HG03095 (cell line): Measurements from ENCODE around the gene SRA1.

Experiments used
- ATAC-seq: cut with Tn5 transposase; IDR thresholded peaks from one replicate; pipeline ENCODE4 v1.9.1; 2021; ENCODE audit warnings: moderate library complexity; ENCODE audit not compliant: unreplicated experiment

The SRA1 gene

DNA sequence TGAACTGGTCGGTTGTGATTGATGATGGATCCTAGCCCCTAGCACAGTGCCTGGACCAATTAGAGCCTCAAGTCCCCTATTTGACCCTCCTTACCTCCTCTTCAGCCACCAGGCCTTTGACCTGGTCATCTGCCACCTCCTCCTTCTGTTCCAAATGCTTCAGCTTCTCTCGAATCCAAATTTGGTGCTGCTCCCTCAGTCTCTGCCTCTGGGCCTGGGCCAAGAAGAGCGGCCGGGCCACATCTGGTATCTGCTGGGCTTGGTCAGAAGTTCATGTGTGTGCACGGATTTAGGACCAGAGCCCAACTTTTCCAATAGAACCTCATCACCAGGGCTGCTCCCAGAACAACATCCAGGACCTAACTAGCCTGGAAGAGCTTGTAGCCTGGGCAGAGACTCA, 13.8 kb upstream of the SRA1 start:
- no peak for ATAC-seq

DNA sequence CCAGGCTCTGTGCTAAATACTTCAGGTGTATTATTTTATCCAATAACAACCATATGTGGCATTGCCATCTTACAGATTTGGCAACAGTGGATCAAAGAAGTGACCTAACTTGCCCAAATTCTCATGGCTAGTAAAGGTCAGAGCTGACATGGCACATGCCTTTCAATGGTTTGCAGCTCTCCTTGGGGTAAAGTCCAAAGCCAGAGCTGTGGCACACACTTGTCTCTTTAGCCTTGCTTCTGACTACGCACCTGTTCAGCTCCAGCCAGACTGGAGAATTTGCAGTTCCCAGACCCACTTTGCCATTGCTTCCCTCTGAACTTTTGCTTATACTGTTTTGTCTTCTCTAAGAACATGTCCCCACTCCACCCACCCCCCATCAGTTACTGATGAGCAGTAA, 13.2 kb upstream of the SRA1 start:
- no peak for ATAC-seq

DNA sequence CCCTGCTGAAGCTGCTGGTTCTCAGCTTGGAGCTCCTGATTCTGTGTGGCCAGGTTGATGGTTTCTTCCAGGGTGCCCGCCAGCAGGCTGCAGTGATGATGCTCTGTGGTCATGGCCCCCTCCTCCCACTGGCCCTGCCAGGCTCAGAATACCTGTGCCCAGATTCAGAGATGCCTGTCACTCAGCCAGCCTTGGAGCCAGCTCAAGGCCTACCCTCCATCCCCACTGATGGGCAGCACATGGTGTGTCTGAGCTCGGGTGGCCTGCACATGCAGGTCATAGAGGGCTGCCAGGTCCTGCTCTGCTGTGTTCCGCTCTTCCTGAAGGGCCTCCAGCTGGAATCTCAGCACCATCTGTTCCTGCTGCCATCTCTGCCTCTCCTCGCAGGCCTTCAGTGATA, 12.8 kb upstream of the SRA1 start:
- ATAC-seq = no peak

DNA sequence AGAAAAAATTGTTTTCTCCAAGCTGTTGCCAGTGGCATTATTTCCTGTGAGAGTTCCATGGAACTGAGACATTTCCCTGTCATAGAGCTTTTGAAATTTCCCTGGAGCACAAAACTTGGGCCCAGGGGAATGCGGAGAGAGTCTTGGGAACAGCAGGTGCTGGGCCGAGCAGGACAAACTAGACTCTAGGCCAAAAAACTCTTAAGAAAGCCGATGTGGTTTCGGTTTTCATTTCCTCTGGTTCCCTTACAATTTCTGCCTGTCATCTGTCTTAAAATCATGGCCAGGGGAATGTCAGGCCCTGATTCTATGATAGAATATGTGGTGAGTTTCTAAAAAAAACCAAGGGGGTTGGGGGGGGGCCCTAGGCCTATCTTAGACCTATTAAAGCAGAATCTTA, 11.9 kb upstream of the SRA1 start:
- no peak for ATAC-seq

DNA sequence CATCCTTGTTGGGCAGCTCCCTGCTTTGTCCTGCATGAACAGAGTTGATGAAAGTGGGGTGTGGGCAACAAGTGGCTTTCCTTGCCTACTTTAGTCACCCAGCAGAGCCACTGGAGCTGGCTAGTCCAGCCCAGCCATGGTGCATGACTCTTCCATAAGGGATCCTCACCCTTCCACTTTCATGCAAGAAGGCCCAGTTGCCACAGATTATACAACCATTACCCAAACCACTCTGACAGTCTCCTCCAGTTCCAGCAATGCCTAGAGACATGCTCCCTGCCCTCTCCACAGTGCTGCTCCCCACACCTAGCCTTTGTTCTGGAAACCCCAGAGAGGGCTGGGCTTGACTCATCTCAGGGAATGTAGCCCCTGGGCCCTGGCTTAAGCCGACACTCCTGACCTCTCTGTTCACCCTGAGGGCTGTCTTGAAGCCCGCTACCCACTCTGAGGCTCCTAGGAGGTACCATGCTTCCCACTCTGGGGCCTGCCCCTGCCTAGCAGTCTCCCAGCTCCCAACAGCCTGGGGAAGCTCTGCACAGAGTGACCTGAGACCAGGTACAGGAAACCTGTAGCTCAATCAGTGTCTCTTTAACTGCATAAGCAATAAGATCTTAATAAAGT, 11.3 kb upstream of the SRA1 start:
- ATAC-seq = no peak

DNA sequence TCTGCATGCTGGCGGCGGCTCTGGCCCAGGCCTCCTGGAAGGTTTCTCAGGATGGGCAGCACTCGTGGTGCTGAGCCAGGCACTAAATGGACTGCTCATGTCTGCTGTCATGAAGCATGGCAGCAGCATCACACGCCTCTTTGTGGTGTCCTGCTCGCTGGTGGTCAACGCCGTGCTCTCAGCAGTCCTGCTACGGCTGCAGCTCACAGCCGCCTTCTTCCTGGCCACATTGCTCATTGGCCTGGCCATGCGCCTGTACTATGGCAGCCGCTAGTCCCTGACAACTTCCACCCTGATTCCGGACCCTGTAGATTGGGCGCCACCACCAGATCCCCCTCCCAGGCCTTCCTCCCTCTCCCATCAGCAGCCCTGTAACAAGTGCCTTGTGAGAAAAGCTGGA, 10.6 kb upstream of the SRA1 start:
- ATAC-seq = no peak

DNA sequence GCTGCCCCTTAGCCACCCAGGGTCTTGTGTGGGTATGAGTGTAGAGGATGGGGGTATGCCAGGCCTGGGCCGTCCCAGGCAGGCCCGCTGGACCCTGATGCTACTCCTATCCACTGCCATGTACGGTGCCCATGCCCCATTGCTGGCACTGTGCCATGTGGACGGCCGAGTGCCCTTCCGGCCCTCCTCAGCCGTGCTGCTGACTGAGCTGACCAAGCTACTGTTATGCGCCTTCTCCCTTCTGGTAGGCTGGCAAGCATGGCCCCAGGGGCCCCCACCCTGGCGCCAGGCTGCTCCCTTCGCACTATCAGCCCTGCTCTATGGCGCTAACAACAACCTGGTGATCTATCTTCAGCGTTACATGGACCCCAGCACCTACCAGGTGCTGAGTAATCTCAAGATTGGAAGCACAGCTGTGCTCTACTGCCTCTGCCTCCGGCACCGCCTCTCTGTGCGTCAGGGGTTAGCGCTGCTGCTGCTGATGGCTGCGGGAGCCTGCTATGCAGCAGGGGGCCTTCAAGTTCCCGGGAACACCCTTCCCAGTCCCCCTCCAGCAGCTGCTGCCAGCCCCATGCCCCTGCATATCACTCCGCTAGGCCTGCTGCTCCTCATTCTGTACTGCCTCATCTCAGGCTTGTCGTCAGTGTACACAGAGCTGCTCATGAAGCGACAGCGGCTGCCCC, 10.0 kb upstream of the SRA1 start:
- ATAC-seq = no peak

DNA sequence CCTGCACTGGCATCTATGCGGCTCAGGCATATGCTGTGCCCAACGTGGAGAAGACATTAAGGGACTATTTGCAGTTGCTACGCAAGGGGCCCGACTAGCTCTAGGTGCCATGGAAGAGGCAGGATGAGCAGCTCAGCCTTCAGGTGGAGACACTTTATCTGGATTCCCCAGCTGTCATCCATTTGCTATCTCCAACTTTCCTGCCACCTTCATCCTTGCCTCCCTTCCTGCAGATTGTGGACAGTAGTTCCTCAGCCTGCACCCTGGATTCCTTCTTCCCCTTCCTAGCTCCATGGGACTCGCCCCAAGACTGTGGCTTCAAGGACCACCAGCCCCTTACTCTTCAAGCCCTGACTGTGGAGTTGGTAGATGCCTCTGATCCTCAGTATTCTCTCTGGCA, 9.4 kb upstream of the SRA1 start:
- no peak for ATAC-seq

DNA sequence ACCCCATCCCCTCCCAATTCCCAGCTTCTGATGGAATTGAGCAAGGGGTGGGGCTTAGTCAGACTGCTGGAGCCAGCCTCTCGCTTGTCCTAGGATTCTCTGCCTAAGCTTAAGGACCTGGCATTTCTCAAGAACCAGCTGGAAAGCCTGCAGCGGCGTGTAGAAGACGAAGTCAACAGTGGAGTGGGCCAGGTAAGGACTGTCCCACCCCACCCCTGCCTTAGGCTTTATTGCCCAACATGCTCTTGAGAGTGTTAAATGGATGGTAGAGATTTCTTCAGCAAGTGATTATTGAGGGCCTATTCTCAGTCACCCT, 8.5 kb upstream of the SRA1 start:
- ATAC-seq = no peak

DNA sequence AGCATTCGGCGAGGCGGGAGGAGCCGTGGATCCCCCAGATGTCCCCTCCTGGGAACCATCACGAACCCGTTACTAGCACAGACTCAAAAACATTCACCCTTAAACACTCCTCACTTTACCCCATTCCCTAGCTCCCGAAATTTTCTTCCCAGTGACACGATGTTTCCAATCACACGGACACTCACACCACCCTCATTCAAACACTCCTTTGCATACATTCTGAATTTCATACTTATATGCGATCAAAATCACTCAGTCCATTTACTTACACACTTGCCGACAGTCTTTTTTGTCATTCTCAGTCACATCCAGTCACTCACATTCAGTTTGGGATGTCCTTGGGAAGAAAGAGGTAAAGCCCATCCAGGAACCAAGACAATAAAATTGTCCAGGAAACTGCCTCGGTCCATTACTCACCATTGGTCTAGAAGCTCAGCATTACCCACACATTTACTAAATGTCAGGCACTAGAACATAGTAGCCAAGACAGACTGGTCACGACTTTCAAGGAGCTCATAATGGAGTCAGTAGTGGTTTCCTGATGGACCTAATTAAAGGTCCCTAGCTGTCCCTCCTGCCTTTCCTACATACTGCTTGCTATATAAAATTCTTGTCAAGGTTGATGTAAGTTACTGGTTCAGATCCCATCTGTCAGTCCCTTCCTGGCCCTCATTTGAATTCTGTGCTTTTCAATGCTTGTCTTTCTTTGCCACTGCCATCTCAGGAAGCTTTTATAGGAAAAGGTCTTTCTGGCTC, 7.9 kb upstream of the SRA1 start:
- ATAC-seq = peak; percentile 0

DNA sequence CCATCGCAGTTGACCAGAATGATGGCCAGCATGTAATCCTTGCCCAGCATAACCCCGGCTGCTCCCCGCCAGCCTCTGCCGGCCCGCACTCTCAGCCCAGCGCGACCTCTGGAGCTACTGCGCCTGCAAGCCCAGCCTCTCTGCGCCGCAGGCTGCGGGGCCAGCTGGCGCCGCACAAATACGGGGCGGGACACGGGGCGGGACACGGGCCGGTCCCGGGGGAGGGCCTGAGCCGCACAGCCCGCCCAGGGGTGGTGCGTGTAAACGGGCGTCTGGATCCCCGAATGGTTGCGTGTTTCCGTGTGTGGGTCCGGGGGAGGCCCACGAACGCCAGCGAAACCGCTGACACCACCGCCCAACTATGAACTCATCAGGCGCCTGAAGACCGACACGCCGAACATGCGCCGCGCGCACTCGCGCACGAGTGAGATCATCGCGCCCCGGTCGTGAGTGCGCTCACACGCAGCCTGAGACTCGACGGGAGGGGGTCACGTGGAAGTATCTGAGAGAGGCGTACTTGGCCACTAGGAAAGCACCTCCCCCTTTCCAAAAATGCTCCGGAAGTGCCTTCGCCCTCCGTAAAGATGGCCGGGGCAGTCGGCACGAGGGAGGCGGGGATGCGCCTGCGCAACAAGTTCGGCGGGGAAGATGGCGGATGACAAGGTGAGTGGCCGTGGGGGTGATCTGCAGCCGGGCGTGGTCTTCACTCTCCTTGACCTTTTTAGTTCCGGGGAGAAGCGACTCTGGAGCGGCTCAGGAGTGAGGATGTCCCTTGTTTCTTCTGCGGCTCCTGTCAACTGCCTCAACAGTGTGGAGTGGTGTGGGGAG, 7.1 kb upstream of the SRA1 start, which contains the start of the genes APBB3 and SLC35A4:
APBB3 (minus strand) TSS at position 403 of the 828 bp plus-strand sequence; CDS start at position 50, 353 bp downstream.
SLC35A4 (plus strand) TSS at position 633 of the 828 bp plus-strand sequence. CDS start 2,342 bp downstream, outside the sequence.
- ATAC-seq = peak; percentile 84

DNA sequence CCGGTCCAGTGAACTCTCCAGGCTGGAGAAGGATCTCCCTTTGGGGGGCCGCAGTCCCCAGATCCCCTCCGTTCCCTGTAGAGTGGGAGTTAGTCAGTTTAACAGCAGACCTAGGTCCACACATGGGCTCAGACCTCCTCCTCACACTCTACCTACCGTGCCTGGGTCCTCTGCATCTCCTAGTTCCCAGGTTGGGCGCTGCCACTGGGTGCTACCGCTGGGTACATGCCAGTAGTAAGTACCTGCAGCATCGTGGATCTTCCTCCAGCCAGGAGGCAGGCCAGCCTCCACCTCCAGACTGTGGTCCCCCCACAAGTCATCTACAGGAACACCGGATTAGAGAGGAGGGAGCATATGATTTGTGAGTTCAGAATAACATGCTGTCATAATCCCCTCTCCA, 6.3 kb upstream of the SRA1 start:
- no peak for ATAC-seq

DNA sequence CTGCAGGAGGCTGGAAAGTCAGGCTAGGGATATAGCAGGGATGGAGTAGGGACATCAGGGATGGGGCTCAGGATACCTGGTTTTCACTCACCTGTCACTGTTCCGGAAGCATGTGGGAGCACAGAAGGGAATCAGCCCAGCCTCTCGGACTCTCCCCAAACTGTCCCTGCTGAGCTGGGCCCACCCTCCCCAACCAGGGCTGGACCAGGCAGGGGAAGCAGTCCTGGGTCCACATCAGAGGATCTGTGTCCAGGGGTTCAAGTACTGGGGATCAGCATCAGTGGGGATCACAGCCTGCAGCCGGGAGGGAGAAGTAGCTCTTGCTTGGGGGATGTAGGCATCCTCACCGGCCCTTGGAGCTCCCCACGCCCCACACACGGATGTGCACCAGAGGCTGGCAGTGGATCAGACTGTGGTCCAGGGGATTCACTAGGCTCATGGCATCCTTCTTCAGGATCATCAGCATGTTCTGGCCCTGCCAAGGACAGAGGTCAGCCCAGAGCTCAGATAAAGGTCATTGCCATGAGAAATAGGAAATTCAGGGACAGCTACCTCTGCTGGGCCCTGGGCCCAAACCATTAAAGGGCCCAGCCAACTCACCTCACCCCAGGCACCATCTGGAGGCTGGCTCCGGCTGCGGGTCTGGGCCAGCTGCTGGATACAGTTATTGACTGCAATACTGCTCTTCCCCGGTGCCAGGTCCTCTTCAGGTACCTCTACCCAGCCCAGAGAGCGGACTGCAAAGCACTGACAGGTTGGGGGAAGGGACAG, 4.7 kb upstream of the SRA1 start:
- ATAC-seq = no peak

DNA sequence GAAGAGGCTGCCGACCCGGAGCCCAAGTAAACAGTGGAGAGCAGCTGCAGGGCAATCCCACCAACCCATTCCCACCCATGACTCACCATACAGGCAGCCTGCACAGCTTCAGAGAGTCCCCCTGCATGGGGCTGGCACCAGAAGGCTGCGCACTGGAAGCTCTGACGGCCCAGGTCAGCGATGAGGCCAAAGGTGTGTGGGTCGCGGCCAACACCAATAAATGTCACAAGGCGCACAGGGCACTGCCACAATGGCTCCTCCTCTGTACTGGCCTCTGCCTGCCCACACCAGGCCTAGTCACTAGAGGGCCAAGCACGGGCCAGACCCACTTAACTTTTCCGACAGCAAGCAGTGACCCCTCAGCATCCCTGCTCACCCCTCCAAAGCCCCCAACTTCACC, 3.0 kb upstream of the SRA1 start:
- no peak for ATAC-seq

DNA sequence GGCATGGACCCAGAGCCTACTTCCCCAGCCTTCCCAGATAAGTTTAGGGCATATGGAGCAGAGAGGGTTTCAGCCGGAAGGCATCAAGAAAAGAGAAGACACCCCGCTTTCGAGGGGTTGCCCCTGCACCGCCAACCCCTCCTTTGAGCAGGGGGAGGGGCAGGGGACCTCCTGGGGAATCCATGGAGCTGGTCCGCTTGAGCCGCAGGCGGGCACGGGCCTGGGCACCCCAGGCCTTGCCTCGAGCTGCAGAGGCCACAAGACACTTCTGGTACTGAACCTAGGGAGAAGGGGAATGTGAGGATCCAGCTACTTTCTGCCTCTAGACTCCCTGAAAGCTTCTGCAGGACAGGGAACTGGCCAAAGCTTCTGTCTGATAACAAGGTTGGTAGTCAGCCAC, 1.3 kb upstream of the SRA1 start:
- ATAC-seq = no peak

DNA sequence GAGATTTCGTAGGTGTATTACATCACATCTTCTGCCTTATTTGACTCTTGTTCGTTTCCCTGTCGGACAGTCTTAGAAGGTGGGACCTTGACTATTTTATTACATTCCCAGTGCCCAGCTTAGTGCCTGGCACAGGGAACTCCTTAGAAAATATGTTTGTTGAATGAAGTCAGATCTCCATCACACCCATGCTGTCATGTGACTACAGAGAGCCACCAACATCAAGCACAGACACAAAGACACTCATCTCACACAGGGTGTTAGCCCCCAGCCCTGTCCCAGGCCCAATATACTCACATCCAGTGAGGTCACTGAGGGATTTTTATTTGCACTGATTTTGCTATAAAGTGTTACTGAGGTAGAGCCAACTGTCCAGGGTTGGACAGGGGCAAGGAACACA, 692 bp upstream of the SRA1 start:
- ATAC-seq = no peak

DNA sequence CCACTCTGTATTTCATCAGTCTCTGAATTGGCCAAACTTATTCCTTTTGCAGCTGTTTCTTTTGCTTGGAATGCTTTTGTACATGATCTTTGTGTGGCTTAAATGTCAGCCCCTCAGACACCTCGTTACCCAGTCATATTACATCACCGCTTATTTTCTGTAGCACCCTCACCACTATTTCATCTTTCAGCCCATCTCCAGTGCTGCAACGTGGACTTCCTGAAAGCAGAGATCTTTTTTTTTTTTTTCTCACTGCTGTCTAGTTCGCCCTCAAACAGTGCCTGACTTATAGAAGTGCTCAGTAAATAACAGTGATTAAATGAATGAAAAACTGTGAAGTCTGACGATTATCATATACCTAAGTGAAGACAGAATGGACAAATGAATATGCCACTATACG, 835 bp downstream of the SRA1 start:
- no peak for ATAC-seq

DNA sequence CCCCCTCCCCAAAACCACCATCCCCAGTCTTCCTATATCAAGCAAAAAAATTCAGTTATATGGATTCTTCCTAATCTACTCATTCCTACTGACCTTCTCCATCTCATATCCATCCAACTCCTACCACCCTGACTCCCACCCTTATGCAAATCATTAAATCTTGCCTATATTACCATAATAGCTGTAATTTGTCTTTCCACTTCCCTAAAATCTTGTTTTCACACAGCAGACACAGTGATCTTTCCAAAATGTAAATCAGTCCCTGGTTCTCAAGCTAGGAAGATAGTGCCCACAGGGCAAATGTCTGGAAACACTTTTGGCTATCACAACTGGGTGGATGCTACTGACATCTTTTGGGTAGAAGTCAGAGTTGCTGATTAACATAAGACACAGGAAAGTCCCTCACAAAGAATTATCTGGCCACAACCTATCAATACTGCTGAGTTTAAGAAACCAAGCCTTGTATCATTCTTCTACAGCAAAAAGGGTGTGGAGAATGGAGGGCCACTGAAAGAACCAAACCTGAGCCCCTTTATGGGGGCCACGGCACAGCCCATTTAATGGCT, 1.4 kb downstream of the SRA1 start:
- no peak for ATAC-seq

DNA sequence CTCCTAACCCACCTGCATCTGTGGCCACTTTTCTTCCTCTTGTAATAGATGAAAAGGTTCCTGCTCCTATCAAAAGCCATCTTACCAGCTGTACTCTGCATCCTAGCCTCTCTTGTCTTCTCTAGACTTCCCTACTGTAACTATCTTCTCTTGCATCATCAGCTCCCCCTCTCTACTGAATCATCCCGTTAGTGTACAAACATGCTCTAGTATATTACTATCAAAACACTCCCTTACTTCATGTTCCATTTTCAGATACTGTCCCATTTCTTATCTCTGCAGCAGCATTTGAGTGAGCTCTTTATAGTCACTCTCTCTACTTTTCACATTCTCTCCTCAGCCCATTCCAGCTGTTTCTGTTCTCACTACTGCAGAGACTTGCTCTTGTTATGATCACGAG, 2.8 kb downstream of the SRA1 start:
- ATAC-seq = no peak

DNA sequence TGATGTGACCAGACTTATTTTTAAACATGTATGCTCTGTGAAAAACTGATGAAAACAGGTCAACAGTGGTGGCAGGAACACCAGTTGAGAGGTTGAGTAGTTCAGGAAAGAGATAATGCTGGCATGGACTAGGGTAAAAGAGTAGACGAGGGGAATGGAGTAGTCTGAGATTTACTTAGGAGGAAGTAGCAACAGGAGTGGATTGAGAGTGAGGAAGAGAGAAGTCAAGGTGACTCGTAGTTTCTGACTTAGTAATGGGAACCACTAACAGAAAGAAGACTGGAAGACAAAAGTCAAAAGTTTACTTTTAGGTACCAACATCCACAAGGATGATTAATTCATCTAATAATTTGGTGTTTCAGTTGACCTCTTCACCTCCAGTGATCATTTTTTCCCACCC, 3.6 kb downstream of the SRA1 start:
- ATAC-seq = no peak
